ENCODE measurements around the gene WDR17. TPM values are rescaled to one million over a fixed set of nuclear protein-coding genes. Genes with fewer than 3 reads are reported as not detected.
"Not testable (repeated sequence)": the region's sequence is repeated elsewhere in the genome, so short reads cannot be mapped to it uniquely, and the experiment has no call there.

Gene WDR17
- total RNA-seq, 1 donor from 2014 or later = 3.2 TPM

- intact Hi-C loops (cut with DNase I) = no loop called here
Measured at GRCh38 chr4:176205299-176205698, 139.7 kb downstream of the WDR17 start.

GRCh38 chr4:176207839-176208238 lies 142.2 kb downstream of the WDR17 start:
- TF ChIP-seq CTCF (IDR thresholded peaks at IDR 0.05) = no peak
- Histone ChIP-seq H3K4me3 (no peak overlapping the region), H3K4me1 (no peaks in the 10 kb centered on the region), H3K36me3 (no peaks in the 10 kb centered on the region), H3K27ac (no peak overlapping the region), H3K9me3 (no peaks in the 10 kb centered on the region), H3K27me3 (peaks cover 5% of the 10 kb centered on the region)
- ATAC-seq = no peak
- no peak for DNase-seq
- intact Hi-C loops (cut with DNase I) = no loop called here

More at GRCh38 chr4:176205299-176205698, 139.7 kb downstream of the WDR17 start:
- DNase-seq (no peak), ATAC-seq (no peak)
- Histone ChIP-seq H3K27me3 (peaks cover 5% of the 10 kb centered on the region), H3K4me3 (no peak overlapping the region), H3K36me3 (no peaks in the 10 kb centered on the region), H3K4me1 (no peaks in the 10 kb centered on the region), H3K9me3 (no peaks in the 10 kb centered on the region), H3K27ac (no peak overlapping the region)
- no peak for TF ChIP-seq CTCF (IDR thresholded peaks at IDR 0.05)

GRCh38 chr4:176209535-176209934 lies 143.9 kb downstream of the WDR17 start:
- Histone ChIP-seq H3K27ac (no peak overlapping the region), H3K9me3 (no peaks in the 10 kb centered on the region), H3K4me3 (no peak overlapping the region), H3K27me3 (peaks cover 5% of the 10 kb centered on the region), H3K36me3 (no peaks in the 10 kb centered on the region), H3K4me1 (no peaks in the 10 kb centered on the region)
- no peak for TF ChIP-seq CTCF (IDR thresholded peaks at IDR 0.05)
- intact Hi-C loops (cut with DNase I) = no loop called here
- no peak for ATAC-seq
- DNase-seq = no peak

DNA sequence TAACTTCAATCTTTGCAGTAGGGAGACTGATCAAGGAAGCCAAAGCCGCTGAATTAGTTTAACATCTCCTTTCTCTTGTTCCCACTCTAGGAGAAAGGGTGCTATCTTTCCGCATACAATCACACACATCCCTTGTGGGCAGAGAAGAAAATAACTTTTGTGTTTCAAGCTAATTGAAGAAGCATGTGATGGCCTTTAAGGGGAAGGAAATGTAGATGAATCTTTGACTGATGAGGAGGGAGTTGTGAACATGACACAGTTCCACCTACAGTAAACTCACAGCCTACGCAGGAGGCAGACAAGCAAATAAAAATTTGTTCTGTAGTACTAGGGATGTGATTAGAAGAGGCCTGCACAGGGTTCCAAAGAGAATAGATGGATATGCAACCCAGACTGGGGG lies 144.5 kb downstream of the WDR17 start:
- Histone ChIP-seq H3K36me3 (no peaks in the 10 kb centered on the region), H3K9me3 (no peaks in the 10 kb centered on the region), H3K27me3 (peaks cover 5% of the 10 kb centered on the region), H3K4me3 (no peak overlapping the region), H3K27ac (no peak overlapping the region), H3K4me1 (no peaks in the 10 kb centered on the region)
- TF ChIP-seq CTCF (IDR thresholded peaks at IDR 0.05) = no peak
- ATAC-seq (no peak), DNase-seq (no peak)
- intact Hi-C loops (cut with DNase I) = no loop called here

DNA sequence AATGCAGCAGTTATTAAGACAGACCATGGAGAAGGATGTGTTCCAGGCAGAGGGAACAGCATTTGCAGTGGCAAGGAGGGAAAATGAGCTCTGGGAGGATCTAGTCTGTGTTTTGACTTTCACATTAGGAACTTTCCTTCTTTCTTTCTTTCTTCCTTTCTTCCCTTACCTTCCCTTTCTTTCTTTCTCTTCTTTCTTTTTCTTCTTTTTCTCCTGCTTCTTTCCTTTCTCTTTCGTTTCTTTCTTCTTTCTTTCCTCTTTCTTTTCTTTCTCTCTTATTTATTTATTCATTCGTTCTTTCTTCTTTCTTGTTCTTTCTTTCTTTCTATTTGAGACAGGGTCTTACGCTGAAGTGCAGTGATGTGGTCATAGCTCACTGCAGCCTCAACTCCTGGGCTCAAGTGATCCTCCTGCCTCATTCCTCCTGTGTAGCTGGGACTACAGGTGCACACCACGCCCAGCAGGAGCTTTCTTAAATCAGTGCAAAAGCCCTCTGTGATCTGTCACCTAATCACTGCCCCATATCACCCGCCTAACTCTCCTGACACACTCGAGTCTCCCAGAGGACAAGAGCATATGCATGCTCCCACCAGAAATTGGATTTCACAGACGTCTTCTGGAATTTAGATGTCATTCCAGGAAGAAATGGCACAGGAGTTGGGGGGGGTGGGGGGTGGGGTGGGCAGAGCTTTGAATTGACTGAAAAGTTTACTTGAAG lies 145.1 kb downstream of the WDR17 start:
- TF ChIP-seq CTCF (IDR thresholded peaks at IDR 0.05) = no peak
- Histone ChIP-seq H3K4me1 (no peaks in the 10 kb centered on the region), H3K9me3 (no peaks in the 10 kb centered on the region), H3K4me3 (no peak overlapping the region), H3K27ac (no peak overlapping the region), H3K27me3 (peaks cover 5% of the 10 kb centered on the region), H3K36me3 (no peaks in the 10 kb centered on the region)
- DNase-seq = no peak
- ATAC-seq = no peak
- intact Hi-C loops (cut with DNase I) = no loop called here

- ATAC-seq, DNase-seq: not testable (repeated sequence)
Measured at GRCh38 chr4:176212351-176212750, 146.7 kb downstream of the WDR17 start.

More at GRCh38 chr4:176212351-176212750, 146.7 kb downstream of the WDR17 start:
- H3K4me1 ChIP-seq; H3K27me3 ChIP-seq; H3K4me3 ChIP-seq; H3K9me3 ChIP-seq; H3K36me3 ChIP-seq; H3K27ac ChIP-seq; intact Hi-C loops (cut with DNase I): not testable (repeated sequence)
